HG03103 (cell line): ENCODE data around the gene CD300H.
"Not testable (repeated sequence)": the region's sequence is repeated elsewhere in the genome, so short reads cannot be mapped to it uniquely, and the experiment has no call there.

ENCODE experiments used
- ATAC-seq: cut with Tn5 transposase; IDR thresholded peaks from one replicate; pipeline ENCODE4 v1.9.1; 2021; ENCODE audit warnings: low read depth; ENCODE audit not compliant: unreplicated experiment

Gene CD300H

GRCh38 chr17:74528491-74529199 lies 38.7 kb downstream of the CD300H start:
- ATAC-seq = peak; percentile 80

GRCh38 chr17:74527756-74528155 lies 39.6 kb downstream of the CD300H start:
- ATAC-seq = no peak

DNA sequence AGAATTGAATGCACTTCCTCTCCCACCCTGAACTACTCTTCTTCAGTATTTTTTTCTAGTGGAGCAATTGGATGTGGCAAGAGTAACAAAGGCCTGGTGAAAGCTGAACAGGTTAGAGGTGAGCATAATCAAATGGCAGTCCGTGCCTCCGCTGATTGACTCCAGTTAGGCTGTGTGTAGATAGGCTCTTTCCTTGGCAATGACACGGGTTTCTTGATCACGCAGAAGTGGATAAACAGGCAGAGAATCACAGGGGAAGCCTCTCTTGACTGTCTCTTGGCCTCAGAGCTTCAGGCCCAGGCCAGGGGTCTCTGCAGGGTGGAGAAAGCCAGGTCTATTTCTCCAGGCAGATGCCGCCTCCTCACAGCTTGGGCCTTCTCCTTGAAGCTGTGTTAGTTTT lies 40.2 kb downstream of the CD300H start:
- ATAC-seq = no peak

- no peak for ATAC-seq
Observed at GRCh38 chr17:74526681-74527080, 40.6 kb downstream of the CD300H start.

- ATAC-seq = no peak
Observed at GRCh38 chr17:74525781-74526288, 41.5 kb downstream of the CD300H start.

DNA sequence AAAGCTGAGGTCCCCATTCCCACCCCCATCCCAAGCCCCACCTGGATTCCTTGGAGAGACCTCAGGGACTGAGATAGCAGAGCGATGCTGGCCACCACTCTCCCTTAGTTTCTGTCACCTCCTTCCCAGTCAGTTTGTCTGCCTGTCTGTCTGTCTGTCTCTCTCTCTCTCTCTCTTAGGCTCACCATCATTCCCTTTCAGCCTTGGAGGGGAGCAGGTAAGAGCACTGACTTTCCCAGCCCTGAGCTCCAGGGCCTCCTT lies 41.9 kb downstream of the CD300H start:
- ATAC-seq = no peak

DNA sequence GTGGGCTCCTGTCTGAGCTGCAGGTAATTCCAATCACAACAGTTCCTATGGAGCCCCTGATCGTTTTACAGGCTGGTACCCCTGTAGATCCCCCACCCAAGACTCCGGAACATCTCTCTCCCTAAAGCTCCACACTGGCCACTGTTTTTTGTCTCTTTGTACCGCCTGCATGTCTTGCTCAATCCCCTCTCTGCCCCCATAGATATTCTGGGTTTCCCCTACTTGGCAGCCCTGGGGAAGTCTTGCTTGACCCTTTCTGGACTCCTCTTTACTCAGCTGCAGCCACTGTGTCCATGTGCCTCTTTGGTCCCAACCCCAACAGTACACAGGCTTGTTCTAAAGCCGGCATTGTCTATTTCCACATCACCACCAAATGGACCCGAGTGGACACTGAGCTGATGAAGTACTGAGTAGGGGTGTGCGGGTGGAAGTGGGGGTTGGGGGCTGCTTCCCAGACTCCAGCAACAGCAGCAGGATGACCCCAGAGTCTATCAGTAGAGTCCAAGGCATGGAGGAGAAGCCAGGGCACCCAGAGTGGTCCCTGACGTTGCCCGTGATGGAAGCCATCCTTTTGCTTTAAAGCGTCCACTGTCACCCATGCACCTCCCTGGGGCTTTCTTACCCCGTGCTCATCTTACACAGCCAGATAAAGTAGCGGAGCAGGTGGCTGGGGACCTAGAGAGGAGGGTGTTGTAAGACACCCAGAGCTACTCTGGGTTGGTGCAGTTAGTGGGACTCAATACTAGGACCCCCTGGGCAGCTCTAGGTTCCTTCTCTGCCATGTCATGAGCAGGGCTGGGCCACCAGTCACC lies 42.5 kb downstream of the CD300H start:
- no peak for ATAC-seq

- ATAC-seq = no peak
Observed at GRCh38 chr17:74523308-74523707, 44.0 kb downstream of the CD300H start.

DNA sequence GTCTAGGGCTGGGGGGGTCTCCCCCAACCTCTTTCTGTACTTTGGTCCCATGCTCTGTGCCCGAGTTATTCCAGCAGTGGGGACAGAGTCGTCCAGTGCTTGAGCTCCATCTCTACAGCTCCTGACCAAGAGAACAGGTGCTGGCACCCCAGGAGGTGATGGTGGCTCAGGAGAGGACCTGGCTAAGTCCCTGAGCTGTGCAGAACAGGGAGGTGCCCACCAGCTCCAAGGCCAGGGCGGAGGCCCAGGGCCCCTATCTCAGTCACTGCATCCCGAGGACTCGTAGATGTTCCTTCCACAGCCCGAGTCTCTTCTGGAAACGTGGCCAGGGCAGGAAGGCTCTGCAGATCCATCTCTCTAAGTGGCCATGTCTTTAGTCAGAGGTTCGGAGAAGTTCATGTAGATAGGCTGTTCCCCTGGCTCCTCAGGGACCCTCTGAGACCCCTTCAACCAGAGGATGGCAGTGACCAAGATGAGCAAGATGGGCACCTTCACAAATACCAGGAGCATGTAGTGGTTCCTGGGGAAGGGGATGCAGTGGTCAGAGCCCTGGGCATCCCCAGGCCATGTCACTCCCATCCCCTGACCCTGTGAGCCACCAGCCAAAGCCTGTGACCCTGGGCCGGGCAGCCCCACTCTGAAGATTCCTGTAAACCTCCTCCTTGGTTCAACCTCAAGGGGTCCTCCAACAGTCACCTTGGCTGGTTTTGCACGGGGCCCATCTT lies 44.8 kb downstream of the CD300H start:
- no peak for ATAC-seq

GRCh38 chr17:74521701-74522201 lies 45.6 kb downstream of the CD300H start:
- ATAC-seq = no peak

GRCh38 chr17:74520790-74521480 lies 46.4 kb downstream of the CD300H start:
- no peak for ATAC-seq

GRCh38 chr17:74520016-74520434 lies 47.3 kb downstream of the CD300H start:
- no peak for ATAC-seq

GRCh38 chr17:74518413-74518981 lies 48.8 kb downstream of the CD300H start:
- ATAC-seq = not testable (repeated sequence)

- ATAC-seq = no peak
Observed at GRCh38 chr17:74516561-74517328, 50.6 kb downstream of the CD300H start.

- no peak for ATAC-seq
Observed at GRCh38 chr17:74515941-74516340, 51.4 kb downstream of the CD300H start.

- no peak for ATAC-seq
Observed at GRCh38 chr17:74514632-74515334, 52.5 kb downstream of the CD300H start.

DNA sequence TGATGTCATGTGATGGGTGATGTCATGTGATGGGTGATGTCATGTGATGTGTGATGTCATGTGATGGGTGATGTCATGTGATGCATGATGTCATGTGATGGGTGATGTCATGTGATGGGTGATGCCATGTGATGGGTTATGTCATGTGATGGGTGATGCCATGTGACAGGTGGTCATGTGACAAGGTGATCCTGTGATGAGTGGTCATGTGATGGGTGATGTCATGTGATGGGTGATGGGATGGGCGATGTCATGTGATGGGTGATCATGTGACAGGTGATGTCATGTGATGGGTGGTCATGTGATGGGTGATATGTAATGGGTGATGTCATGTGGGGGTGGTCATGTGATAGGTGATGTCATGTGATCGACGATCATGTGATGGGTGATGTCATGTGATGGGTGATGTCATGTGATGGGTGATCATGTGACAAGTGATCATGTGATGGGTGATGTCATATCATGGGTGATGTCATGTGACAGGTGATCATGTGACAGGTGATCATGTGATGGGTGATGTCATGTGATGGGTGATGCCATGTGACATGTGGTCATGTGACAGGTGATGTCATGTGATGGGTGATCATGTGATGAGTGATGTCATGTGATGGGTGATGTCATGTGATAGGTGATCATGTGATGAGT lies 53.2 kb downstream of the CD300H start:
- ATAC-seq = no peak

DNA sequence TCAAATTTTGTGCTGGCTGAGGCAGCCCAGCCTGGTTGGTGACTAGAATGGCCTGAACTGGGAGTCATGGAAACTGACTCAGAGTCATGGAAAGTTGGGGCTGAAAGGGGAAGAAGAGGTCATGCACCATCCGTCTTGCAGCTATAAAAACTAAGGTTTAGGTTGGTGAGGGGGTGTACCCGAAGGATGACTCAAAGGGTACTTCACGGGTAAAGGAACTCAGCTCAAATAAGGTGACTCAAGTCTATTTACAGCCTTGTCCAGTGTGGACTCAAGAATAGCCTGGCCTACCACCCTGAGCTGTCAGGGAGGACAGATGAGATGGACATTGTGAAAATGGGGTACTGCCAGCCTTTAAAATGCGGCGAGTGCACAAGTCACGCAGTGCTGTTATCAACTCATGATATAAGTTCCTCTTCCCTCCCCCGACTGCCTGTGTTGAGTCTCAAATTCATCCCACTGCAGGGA lies 54.7 kb downstream of the CD300H start:
- no peak for ATAC-seq
